Omental fat pad (tissue), 4 donors: ENCODE measurements around the gene GALNS. TPM values are rescaled to one million over a fixed set of nuclear protein-coding genes. Genes with fewer than 3 reads are reported as not detected.

Experiments
- ATAC-seq: fragments of 150-250 bp; one replicate; pipeline ENCODE4 v1.9.1; 2016; ENCODE audit warnings: mild to moderate bottlenecking, moderate library complexity; ENCODE audit not compliant: low FRiP score
- DNase-seq: peaks from one replicate; pipeline ENCODE4 v3.0.0-alpha.2; 2019; ENCODE audit warnings: low spot score
- CTCF ChIP-seq, 3 donors: fragments of 450-650 bp; IDR thresholded peaks; one replicate each; pipeline ENCODE4 v1.5.1; 2016 to 2017; ENCODE audit warnings: antibody characterized with exemption in 3 of 3, mild to moderate bottlenecking in 3 of 3, moderate library complexity in 2 of 3
- total RNA-seq, 4 donors: library from RNA; depleted of rRNA; stranded (reverse); fragments of >200 nt; gene quantifications; one replicate each; pipeline ENCODE4 v1.1.0, GENCODE V29; 2016

Gene GALNS
- total RNA-seq, 4 donors from 2014 or later = 15.0 to 32.0 (median 23.4) TPM

DNA sequence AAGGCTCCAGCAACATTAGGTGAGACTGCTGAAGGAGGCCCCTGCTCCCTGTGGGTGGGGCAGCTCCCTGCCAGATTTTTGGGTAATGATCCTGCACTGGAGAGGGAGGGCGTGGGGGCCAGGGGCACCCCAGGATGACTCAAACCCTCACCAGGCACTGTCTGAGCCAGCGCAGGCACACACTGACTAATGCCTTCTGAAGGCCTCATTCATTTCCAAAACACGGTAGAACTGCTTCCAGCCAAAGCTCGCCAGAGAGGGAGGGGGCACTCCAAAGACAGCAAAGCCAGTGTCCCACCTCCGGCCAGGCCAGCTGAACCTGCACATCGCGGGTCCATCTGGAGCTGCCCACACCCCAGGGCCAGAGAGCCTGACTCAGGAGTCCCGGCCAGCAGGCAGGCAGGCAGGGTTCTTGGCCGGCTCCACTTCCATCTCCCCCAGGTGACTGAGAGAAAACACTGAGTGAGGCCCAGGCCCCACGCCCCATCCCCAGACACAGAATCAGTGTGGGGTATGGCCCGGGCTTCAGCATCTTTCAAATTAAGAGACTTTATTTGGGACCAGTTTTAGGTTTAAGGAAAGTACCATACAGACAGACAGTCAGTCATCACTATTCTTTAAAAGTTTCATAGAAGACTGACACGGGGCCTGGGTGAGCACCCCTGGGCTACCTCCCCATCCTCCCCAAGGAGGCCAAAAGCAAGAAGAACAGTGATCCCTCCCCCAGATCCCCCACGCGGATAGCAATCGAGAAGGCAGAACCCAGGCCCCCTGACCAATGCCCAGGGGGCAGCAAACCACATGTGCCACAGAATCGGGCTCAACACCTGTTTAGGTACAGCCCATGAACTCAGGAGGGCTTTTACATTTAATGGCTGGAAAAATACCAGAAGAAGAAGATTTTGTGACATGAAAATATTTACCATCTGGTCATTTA, 74.0 kb downstream of the GALNS start:
- ATAC-seq (peak; percentile 70), DNase-seq (no peak)
- TF ChIP-seq CTCF (IDR thresholded peaks at IDR 0.05) = no peak

GRCh38 chr16:88781140-88782077, 75.3 kb downstream of the GALNS start:
- no peak for DNase-seq
- no peak for ATAC-seq
- no peak for TF ChIP-seq CTCF (IDR thresholded peaks at IDR 0.05)

DNA sequence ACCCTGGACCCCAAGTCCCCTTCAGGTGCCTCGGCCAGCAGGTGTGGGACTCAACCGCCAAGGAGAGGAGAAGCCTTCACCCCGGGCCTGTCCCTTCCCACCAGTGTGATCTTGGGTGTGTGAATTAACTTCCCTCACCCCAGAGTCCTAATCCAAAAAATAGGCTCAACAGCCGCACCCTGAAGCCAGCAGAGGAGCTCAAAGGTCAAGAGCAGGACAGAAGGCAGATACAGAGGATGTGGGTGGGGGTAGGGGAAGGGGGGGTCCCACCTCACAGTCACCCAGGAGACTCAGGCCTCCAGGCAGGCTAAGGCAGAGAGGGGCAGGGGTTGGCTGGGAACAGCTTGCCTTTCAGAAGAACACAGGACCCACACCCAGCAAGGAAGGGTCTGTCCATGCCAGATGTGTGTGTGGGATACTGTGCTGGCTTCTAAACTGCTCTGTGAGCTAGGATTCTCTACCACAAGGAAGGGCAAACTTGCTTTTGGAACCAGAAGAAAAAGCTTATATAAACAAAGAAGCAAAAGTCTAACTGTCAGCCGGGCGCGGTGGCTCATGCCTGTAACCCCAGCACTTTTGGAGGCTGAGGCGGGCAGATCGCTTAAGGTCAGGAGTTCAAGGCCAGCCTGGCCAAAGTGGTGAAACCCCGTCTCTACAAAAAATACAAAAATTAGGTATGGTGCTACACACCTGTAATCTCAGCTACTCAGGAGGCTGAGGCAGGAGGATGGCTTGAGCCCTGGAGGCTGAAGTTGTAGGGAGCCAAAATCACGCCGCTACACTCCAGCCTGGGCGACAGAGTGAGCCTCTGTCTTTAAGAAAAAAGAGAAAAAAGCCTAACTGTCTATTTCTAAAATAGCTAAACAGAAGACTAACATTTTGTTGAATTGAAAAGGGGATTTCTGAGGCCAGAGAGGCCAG, 76.3 kb downstream of the GALNS start:
- DNase-seq = no peak
- ATAC-seq = no peak

DNA sequence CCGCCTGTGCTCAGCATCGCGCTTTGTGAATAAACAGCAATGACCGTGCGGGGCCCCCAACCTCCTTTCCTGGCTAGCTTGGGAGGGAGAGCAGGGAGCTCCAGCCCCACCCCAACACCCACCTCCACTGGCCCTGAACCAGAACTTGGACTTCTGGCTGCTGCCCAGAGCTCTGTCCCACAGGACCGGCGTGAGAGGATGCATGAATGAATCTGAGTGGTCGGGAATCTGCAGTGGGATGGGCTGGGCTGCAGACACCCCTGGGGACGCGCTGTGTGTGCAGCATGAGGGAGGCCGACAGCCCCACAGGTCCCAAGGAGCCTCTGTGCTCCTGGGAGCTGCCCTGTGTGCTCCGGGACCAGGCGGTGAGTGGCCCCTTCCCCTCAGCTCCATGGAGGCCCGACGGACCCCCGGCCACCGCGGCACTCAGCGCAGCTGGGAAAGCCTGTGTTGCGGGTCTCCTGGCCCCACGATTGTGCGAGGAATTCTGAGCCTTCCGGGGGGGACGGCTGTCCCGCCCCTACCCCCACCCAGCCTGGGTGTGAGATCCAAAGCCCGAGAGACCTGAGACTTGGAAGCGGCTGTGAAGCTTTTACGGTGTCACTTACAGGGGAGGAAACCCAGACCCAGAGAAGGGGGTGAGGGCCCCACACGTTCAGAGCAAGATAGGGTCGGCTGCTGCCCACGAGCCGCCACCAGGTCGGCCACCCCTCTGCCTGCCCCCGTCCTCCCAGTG, 77.2 kb downstream of the GALNS start:
- TF ChIP-seq CTCF (IDR thresholded peaks at IDR 0.05) = no peak
- DNase-seq (no peak), ATAC-seq (no peak)

More for the DNA sequence above, 76.3 kb downstream of the GALNS start:
- no peak for TF ChIP-seq CTCF (IDR thresholded peaks at IDR 0.05)

GRCh38 chr16:88778541-88779065, 78.1 kb downstream of the GALNS start:
- ATAC-seq (no peak), DNase-seq (no peak)
- TF ChIP-seq CTCF (IDR thresholded peaks at IDR 0.05) = no peak

GRCh38 chr16:88778271-88778525, 78.5 kb downstream of the GALNS start:
- no peak for ATAC-seq
- DNase-seq = no peak
- TF ChIP-seq CTCF (IDR thresholded peaks at IDR 0.05) = no peak
